ENCODE measurements around the gene AGAP1. TPM values are rescaled to one million over a fixed set of nuclear protein-coding genes. Genes with fewer than 3 reads are reported as not detected.

The AGAP1 gene
- total RNA-seq, 1 donor: 12.3 TPM

GRCh38 chr2:235609746-235610145 is 115.9 kb downstream of the AGAP1 start:
- H3K4me3 ChIP-seq (ENCODE audit: low read depth, low read length): no peak overlapping the region
- TF ChIP-seq, protein P1, sequence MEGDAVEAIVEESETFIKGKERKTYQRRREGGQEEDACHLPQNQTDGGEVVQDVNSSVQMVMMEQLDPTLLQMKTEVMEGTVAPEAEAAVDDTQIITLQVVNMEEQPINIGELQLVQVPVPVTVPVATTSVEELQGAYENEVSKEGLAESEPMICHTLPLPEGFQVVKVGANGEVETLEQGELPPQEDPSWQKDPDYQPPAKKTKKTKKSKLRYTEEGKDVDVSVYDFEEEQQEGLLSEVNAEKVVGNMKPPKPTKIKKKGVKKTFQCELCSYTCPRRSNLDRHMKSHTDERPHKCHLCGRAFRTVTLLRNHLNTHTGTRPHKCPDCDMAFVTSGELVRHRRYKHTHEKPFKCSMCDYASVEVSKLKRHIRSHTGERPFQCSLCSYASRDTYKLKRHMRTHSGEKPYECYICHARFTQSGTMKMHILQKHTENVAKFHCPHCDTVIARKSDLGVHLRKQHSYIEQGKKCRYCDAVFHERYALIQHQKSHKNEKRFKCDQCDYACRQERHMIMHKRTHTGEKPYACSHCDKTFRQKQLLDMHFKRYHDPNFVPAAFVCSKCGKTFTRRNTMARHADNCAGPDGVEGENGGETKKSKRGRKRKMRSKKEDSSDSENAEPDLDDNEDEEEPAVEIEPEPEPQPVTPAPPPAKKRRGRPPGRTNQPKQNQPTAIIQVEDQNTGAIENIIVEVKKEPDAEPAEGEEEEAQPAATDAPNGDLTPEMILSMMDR (IDR thresholded peaks at IDR 0.05; ENCODE audit: insufficient read depth, low read length): no peak
- no peak for DNase-seq (ENCODE audit: low read depth)

DNA sequence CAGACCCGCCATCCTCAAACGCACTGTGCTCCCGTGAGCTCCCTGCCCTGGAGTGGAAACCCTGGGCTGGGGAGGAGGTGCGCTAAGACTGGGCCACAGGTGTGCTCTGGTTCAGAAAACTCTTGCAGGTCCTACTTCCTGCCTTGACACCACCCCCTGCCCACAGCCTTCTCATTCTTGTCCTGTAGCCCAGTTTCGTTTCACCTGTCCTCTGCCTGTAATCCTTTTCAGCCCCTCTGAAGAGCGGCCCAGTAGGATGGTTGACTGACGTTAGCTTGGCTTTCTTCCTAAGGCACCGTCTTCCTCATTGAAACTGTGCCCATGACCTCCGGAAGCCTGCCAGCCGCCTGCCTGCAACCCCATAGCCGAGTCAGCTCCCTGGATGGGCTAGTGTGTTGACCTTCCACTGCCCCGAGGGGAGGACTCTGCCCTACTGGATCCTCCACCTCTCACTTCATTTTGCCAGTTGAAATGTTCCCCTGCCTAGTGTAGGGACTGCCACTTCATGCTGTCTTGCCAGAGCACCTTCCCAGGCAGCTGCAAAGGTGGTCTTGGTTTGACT is 116.9 kb downstream of the AGAP1 start:
- TF ChIP-seq, protein P1 (IDR thresholded peaks at IDR 0.05; ENCODE audit: insufficient read depth, low read length): no peak
- no peak overlapping the region for H3K4me3 ChIP-seq (ENCODE audit: low read depth, low read length)
- DNase-seq (ENCODE audit: low read depth): no peak

DNA sequence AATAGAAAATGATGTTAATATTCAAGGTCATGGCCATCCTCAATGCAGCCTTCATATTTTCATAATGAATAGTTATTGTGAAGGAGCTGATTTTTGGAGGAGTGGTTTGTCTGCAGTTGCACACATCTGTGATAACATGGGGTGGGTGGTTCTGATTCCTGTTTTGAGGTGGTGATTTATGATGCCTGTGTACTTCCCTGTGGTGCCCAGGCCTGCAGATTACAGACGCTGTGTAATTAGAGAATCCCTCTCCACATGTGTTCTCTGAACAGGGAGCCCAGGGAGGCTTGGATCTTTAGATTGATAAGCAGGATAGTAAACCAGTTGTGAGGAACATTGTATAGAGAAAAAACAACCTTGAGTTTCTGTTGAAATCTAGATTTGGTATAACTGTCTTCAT is 117.5 kb downstream of the AGAP1 start:
- DNase-seq (ENCODE audit: low read depth): no peak
- TF ChIP-seq, protein P1 (IDR thresholded peaks at IDR 0.05; ENCODE audit: insufficient read depth, low read length): no peak
- no peak overlapping the region for H3K4me3 ChIP-seq (ENCODE audit: low read depth, low read length)

GRCh38 chr2:235611756-235612155 is 117.9 kb downstream of the AGAP1 start:
- H3K4me3 ChIP-seq (ENCODE audit: low read depth, low read length): no peak overlapping the region
- no peak for DNase-seq (ENCODE audit: low read depth)
- TF ChIP-seq, protein P1 (IDR thresholded peaks at IDR 0.05; ENCODE audit: insufficient read depth, low read length): no peak

DNA sequence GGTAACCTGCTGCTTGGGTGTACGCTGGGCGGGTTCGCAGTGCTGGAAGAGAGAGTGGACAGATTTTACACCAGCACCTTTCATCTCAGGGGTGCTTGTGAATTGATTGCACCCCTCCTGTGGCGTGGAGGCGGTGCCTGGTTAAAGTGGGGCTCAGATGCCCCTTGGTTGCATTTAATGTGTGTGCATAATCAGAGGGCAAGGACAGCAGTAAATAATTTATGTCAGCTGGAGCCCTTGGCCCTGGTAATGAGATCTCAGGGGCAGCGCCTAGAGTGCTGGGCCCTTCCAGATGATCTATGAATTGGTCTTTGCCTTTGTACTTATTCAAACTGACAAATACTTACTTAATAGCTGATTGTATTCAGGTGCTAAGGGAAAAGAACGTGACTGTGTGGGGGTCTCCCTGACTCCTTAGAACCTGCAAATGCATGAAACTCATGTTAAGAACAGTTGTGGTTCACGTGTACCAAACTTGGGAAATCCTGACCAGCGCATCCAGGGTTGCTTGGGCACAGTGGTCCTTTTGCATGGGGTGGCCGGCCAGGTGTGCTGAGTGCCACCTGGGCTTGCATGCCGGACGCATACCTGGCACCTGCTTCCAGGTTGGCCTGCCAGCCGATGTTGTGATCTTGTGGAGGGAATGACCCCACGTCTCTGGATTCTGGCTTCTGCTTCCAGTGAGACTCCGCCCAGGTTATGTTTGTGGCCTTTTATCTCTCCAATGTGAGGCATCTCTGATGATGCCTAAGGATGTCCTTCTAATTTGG is 118.5 kb downstream of the AGAP1 start:
- TF ChIP-seq, protein P1 (IDR thresholded peaks at IDR 0.05; ENCODE audit: insufficient read depth, low read length): no peak
- DNase-seq (ENCODE audit: low read depth): no peak
- no peak overlapping the region for H3K4me3 ChIP-seq (ENCODE audit: low read depth, low read length)

- DNase-seq (ENCODE audit: low read depth): no peak
- TF ChIP-seq, protein P1 (IDR thresholded peaks at IDR 0.05; ENCODE audit: insufficient read depth, low read length): no peak
- no peak overlapping the region for H3K4me3 ChIP-seq (ENCODE audit: low read depth, low read length)
Measured at GRCh38 chr2:235613649-235614048, 119.8 kb downstream of the AGAP1 start.
